GM19328 (cell line): ENCODE data around the gene NPPB.
A peak's percentile ranks its signal among the peaks of the same experiment; 100 is the strongest.
"Not testable (repeated sequence)": the region's sequence is repeated elsewhere in the genome, so short reads cannot be mapped to it uniquely, and the experiment has no call there.

Experiments
- ATAC-seq: cut with Tn5 transposase; IDR thresholded peaks from one replicate; pipeline ENCODE4 v1.9.1; 2021; ENCODE audit warnings: mild to moderate bottlenecking, moderate library complexity; ENCODE audit not compliant: unreplicated experiment

Gene NPPB

DNA sequence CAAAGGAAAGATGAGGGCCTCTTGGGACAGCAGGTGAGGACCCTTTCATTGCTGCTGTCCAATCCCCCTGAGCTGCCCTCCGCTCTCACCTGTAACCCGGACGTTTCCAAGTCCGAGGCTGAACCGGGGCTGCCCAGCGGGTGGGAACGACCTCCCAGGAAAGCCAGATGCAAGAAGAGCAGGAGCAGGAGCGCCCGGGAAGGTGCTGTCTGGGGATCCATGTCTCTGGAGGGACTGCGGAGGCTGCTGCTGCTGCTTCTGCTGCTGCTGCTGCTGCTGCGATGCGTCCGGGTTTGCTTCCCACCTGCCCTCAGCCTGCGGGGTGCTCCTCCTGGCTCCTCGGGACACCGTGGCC is at the start of gene NPPB:
Gene NPPB, minus strand, starts transcription at position 333 of the 355 bp plus-strand sequence. Its CDS starts 112 bp downstream, at position 221.
- ATAC-seq: no peak

DNA sequence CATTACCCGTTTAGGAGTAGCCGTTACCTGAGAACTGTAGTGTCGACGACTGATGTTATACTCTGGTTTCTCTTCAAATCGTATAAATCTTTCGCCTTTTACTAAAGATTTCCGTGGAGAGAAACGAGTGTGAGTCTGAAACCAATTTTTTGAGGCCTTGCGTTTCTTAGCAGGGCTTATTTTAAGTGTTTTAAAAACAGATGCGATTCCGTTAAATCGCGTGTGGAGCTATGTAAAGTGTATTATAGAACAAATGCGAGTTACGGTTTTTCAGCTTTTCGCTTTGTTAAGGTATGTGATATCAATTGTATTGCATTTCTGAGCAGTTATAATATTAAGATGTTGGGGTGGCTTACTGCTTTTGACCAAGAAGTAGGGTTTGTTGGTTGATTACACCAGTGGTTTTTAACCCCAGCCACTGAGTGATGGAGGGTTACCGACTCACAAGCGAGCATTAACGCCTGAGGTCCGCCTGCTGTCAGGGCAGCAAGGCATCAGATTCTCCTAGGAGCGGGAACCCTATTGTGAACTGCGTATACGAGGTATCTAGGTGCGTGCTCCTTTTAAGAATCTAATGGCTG is 49.4 kb upstream of the NPPB start:
- ATAC-seq: peak; percentile 40

DNA sequence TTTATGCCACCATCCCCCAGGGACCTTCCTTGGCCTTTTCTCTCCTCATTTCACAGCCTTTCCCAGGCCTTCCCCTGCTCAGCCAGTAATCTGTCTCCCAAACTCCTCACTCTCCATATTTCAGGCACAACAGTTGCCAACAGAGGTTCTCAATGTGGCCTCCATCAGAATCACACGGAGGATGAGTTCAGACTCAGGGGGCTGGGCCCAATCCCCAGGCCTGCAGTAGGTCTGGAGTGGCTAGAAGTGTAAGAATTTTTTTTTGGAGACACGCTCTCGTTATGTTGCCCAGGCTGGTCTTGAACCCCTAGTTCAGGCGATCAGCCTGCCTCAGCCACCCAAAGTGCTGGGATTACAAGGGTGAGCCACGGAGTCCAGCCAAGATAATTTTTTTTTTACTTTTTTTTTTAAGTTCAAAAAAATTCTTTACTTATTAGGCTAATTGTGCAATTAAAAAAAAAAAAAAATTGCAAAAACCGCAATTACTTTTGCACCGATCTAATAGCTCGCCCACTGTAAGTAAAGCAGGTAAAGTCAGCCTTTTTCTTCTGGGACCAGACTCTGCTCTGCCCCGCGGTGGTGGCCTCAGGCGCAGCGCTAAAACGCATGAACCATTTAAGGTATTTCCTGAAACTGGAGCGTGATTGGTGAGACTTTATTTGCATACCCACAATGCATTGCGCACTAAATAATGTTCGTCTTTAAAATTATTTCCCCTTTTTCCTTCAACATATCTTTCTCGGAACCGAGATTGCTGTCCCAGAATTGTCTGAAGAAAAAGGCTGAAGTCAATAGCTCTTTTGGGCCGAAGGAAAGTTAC is 48.7 kb upstream of the NPPB start:
- peak; percentile 42 for ATAC-seq

DNA sequence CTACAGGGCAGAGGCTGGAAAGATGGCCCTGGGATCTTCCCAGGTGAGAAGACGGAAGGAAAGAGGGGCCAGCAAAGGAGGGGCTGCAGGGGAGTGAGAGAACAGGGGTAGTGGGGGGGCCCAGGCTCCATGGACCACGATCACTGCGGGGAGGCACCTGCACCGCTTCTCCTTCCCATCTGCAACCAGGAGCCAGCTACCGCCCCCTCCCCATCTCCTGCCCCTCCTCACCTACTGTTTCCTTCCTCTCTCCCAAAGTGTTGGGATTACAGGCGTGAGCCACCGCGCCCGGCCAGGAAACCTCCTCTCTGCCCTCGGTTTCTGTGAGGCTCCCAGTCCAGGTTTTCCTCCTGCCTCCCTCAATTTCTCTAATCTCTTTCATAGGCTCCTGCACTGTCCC is 48.1 kb upstream of the NPPB start:
- ATAC-seq: no peak

DNA sequence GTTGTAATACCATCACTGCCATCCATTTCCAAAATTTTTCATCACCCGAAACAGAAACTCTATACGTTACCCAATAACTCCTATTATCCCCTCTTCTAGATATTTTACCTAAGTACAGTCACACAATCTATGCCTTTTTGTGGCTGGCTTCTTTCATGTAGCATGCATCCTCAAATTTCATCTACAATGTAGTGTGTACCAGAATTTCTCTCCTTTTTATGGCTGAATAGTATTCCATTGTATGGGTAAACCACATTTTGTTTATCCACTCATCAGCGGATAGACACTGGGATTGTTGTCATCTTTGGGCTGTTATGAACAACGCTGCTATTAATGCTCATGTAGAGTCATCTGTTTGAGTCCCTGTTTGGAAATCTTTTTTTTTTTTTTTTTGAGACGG is 46.2 kb upstream of the NPPB start:
- no peak for ATAC-seq

- ATAC-seq: not testable (repeated sequence)
Observed at GRCh38 chr1:11904156-11904555, 45.4 kb upstream of the NPPB start.

DNA sequence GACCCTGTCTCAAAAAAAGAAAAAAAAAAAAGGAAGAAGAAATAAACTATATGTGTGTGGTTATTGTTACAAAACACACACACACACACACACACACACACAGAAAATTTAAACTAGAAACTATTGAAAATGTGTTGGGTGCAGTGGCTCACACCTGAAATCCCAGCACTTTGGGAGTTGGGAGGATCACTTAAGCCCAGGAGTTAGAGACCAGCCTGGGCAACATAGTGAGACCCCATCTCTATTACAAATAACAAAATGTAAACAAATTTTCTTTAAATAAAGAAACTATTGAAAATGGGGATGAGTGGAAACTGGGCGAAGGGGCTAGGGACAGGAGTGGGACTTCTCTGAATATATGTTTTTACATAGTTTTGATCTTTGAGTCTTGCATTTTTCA is 44.5 kb upstream of the NPPB start:
- ATAC-seq: no peak

- not testable (repeated sequence) for ATAC-seq
Observed at GRCh38 chr1:11901446-11901845, 42.7 kb upstream of the NPPB start.

- no peak for ATAC-seq
Observed at GRCh38 chr1:11898831-11899467, 40.2 kb upstream of the NPPB start.

DNA sequence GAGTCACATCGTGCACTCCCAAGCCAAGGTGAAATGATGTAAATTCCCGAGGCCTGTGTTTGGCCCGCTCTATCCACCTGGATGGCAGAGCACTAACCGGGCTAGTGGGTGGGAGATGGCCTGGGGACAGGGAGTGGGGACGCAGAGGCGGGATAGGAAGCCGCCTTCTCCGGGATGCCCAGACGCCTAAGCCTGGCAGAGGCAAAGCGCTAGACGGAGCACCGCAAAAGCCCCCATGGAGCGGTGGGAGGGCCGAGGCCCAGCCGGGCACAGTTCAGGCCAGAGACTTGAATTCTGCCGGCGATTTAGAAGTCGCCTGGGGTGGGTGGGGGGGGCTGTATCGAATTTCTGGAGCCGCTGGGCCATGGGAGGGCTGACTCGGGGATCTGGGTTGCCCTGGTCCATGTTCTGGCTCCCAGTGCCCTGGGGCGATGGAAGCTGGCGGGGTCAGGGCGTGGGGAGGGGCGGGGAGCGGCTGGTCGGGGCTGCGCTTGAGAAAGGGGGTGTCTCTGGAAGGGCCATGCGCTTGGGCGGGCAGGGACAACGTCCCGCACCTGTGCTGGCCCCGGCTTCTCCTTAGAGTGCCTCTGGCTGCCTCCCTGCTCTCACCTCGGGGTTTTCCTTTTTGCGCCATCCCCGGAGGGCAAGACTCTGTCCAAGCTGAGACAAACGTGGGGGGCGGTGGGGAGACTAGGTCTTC is 39.5 kb upstream of the NPPB start:
- ATAC-seq: no peak

- ATAC-seq: not testable (repeated sequence)
Observed at GRCh38 chr1:11894501-11894900, 35.8 kb upstream of the NPPB start.

DNA sequence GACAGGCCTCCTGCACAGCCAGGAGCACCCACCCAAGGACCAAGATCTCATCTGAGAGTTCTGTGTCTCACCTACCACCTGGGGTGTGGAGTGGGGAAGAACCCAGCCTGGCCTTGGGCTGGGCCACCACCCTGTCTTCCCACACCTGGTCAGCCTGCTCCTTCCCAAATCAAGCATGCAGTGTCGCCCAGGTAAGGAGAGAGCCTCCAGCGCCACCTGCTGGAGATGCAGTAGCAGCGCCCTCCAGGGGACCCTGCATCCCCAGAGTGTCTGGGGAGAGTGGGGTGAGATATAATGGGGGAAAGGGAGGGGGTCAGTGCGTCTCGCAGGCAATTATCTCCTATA is 35.1 kb upstream of the NPPB start:
- ATAC-seq: no peak

DNA sequence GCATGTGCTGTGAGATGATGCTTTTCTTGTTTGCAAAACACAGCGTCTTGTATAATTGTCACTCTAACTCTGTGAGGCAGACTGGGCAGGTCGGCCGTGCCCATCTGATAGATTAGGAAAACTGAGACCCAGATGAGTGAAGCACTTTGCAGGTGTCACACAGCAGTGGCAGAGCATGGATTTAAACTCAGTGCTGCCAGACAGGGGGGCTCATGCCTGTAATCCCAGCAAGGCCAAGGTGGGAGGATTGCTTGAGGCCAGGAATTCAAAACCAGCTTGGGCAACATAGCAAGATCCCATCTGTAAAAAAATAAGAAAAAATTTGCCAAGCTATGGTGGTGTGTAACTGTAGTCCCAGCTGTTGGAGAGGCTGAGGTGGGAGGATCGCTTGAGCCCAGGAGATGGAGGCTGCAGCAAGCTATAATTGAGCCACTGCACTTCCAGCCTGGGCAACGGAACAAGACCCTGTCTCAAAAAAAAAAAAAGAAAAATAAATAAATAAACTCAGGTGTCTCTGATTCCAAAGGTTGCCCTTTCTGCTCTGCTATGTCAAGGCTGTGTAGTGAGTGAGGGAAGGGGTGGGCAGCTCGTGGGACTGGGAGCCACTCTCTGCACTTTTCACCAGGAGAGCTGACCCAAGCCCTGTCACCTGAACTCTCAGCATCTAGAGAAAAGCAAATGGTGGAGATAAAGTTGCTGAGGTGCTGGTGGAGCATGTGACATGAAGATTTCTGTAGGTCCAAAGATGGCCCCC is 32.9 kb upstream of the NPPB start:
- no peak for ATAC-seq

- no peak for ATAC-seq
Observed at GRCh38 chr1:11888877-11889208, 30.1 kb upstream of the NPPB start.

DNA sequence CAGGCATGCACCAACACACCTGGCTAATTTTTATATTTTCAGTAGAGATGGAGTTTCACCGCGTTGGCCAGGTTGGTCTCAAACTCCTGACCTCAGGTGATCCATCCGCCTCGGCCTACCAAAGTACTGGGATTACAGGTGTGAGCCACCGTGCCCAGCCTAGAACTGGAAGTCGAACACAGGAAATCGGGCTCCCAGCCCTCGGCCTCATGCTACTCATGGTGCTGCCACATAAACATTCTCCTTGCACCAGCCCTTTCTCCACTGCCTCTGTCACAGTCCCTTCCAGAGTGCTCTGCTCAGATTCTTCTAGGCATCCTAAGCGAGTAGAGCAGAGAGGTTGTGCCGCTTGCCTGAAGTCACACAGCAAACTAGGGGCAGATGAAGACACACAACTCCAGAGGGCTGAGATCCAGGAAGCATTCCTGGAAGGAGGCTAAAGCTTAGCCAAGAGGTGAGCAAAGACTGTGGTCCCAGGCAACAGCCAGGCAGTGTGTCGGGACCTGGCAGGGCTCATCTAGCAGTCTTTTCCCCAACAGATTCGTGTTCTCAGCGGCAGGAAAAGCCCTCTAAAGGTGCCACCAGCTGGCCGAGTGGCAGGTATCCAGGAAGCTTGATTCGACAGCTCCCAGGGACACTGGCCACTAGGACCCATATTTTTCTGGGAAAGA is 29.6 kb upstream of the NPPB start:
- no peak for ATAC-seq

DNA sequence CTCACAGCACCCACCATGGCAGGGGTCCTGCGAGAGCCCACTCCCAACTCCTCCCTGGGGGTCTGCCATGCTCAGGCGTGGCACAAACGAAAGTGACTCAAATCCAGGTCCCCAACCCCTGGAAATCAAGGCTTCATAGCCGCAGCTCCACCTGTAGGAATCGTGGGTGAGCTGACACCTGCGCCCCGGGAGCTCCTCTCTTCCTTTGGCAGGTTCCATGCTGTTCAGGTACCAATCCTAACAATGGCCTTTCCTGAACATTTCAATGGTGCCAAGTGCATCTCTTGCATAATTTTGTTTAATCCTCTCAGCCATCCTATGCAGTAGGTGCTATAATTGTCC is 28.9 kb upstream of the NPPB start:
- no peak for ATAC-seq

GRCh38 chr1:11886986-11887665 is 28.4 kb upstream of the NPPB start:
- no peak for ATAC-seq

DNA sequence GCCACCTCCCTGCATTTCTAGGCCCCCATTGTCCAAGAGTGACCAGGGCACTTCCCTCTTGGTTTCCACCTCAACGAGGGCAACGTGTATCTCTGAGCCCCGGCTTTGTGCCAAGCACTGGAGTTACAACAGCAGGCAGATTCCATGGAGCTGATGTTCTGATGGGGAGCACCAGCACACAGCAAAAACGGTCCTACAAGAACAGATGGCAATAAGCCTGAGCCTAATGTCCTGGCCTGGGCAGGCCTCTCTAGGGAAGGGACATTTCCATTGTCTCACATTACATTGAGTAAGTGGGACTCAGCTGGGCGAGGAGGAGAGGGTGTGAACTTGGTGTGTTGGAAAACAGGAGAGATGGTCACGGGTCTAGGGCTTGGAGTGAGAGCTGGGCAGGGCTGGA is 27.2 kb upstream of the NPPB start:
- no peak for ATAC-seq

DNA sequence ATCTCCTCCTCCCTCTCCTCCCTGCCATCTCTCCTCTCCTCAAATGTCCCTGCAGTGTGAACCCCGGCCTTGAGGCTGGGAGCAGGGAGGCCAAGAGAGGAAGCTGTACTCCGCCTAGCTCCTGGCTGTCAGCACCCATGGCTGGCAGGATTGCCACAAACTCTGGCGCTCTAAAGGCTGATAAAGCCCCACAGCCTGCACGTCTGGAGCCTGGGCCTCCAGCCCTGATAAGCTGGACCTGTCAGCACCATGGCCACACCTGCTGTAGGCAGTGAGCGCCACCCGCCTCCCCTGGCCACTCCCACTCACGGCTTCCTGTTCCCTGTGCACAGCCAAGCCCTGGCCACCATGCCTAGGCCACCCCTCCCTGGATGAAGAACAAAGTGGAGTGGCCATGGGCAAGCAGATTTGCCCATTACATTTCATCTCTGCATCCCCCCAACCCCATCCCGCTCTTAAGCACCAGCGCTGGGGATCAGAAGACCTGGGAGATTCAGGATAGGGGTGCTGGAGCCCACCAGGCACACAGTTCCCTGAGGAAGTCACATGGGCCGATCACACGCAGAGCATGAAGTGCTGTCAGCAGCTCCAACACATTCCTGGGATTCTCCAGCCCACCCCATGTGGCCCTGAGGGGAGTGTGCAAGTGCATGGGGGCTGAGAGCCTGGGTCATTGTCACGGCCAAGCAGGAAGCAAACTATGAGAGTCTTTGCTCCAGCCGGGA is 24.2 kb upstream of the NPPB start:
- no peak for ATAC-seq
